Skeletal muscle tissue (tissue), 4 donors: Measurements from ENCODE around the gene VOPP1. TPM values are rescaled to one million over a fixed set of nuclear protein-coding genes. Genes with fewer than 3 reads are reported as not detected.
A peak's percentile ranks its signal among the peaks of the same experiment; 100 is the strongest.
"Not testable (repeated sequence)": the region's sequence is repeated elsewhere in the genome, so short reads cannot be mapped to it uniquely, and the experiment has no call there.

Source experiments
- H3K27ac ChIP-seq: one replicate; pipeline ENCODE4 v1.7.0; 2013; ENCODE audit warnings: mild to moderate bottlenecking, low read depth, low read length, inconsistent platforms
- H3K27me3 ChIP-seq, 3 donors: one replicate each; pipeline ENCODE4 v1.7.0; 2013; ENCODE audit warnings: low read length in 3 of 3; ENCODE audit not compliant: control insufficient read depth in 3 of 3, insufficient read depth in 3 of 3
- H3K36me3 ChIP-seq, 3 donors: one replicate each; pipeline ENCODE4 v1.7.0; 2013; ENCODE audit warnings: low read length in 3 of 3; ENCODE audit not compliant: control insufficient read depth in 3 of 3, insufficient read depth in 3 of 3
- H3K4me1 ChIP-seq, 3 donors: one replicate each; pipeline ENCODE4 v1.7.0; 2013; ENCODE audit warnings: low read length in 3 of 3, mild to moderate bottlenecking in 3 of 3; ENCODE audit not compliant: control insufficient read depth in 3 of 3, insufficient read depth in 3 of 3
- H3K4me3 ChIP-seq, 3 donors: one replicate each; pipeline ENCODE4 v1.7.0; 2013; ENCODE audit warnings: low read length in 3 of 3
- H3K9ac ChIP-seq, 3 donors: one replicate each; pipeline ENCODE4 v1.7.0; 2013; ENCODE audit warnings: low read length in 3 of 3, mild to moderate bottlenecking in 3 of 3, moderate library complexity in 2 of 3, low read depth in 1 of 3
- H3K9me3 ChIP-seq, 3 donors: one replicate each; pipeline ENCODE4 v1.7.0; 2013; ENCODE audit warnings: low read length in 3 of 3; ENCODE audit not compliant: control insufficient read depth in 3 of 3
- total RNA-seq: library from RNA; depleted of rRNA; stranded (reverse); fragments of >200 nt; gene quantifications from one replicate; pipeline ENCODE4 v1.2.3, GENCODE V29; 2014
- donor health status: Osteomylitis.

Gene VOPP1
- total RNA-seq, 1 donor from 2014 or later = 23.5 TPM

GRCh38 chr7:55587687-55588378 lies 15.5 kb upstream of the VOPP1 start:
- Histone ChIP-seq H3K4me3 (no peak overlapping the region), H3K9ac (no peak overlapping the region), H3K27me3 (no peaks in the 10 kb centered on the region), H3K4me1 (peaks cover 2 to 6% (median 2%) of the 10 kb centered on the region in 3 donors), H3K27ac (no peak overlapping the region), H3K36me3 (no peaks in the 10 kb centered on the region), H3K9me3 (no peaks in the 10 kb centered on the region)

- H3K27me3 ChIP-seq, H3K36me3 ChIP-seq, H3K4me1 ChIP-seq, H3K27ac ChIP-seq, H3K4me3 ChIP-seq, H3K9me3 ChIP-seq, H3K9ac ChIP-seq: not testable (repeated sequence)
Observed at GRCh38 chr7:55582656-55583055, 10.4 kb upstream of the VOPP1 start.

- Histone ChIP-seq H3K36me3 (no peaks in the 10 kb centered on the region), H3K9me3 (no peaks in the 10 kb centered on the region), H3K27me3 (no peaks in the 10 kb centered on the region), H3K4me3 (no peak overlapping the region), H3K27ac (no peak overlapping the region), H3K4me1 (peaks cover 23 to 27% (median 25%) of the 10 kb centered on the region in 3 donors), H3K9ac (no peak overlapping the region)
Observed at GRCh38 chr7:55576753-55577152, 4.5 kb upstream of the VOPP1 start.

GRCh38 chr7:55575733-55576132 lies 3.4 kb upstream of the VOPP1 start:
- no peaks in the 10 kb centered on the region for H3K36me3 ChIP-seq
- H3K27me3 ChIP-seq = no peaks in the 10 kb centered on the region
- H3K4me1 ChIP-seq = peaks cover 23 to 27% (median 25%) of the 10 kb centered on the region in 3 donors
- no peaks in the 10 kb centered on the region for H3K9me3 ChIP-seq
- H3K4me3 ChIP-seq = no peak overlapping the region
- H3K9ac ChIP-seq = no peak overlapping the region
- H3K27ac ChIP-seq = no peak overlapping the region

- H3K27me3 ChIP-seq = no peaks in the 10 kb centered on the region
- no peaks in the 10 kb centered on the region for H3K36me3 ChIP-seq
Observed at GRCh38 chr7:55575098-55575497, 2.8 kb upstream of the VOPP1 start.

GRCh38 chr7:55574051-55574717 lies 1.9 kb upstream of the VOPP1 start:
- Histone ChIP-seq H3K27ac (peak overlapping the region; percentile 44), H3K4me3 (peak overlapping the region; percentile 1 to 36 (median 26)), H3K4me1 (peaks cover 34 to 36% (median 36%) of the 10 kb centered on the region in 3 donors), H3K9ac (peak overlapping the region in 2 of 3 donors; percentile 2 to 17), H3K9me3 (no peaks in the 10 kb centered on the region), H3K36me3 (no peaks in the 10 kb centered on the region), H3K27me3 (no peaks in the 10 kb centered on the region)

More at GRCh38 chr7:55575098-55575497, 2.8 kb upstream of the VOPP1 start:
- Histone ChIP-seq H3K9ac (peak overlapping the region in 1 of 3 donors; percentile 3), H3K27ac (no peak overlapping the region), H3K9me3 (no peaks in the 10 kb centered on the region), H3K4me3 (no peak overlapping the region), H3K4me1 (peaks cover 26 to 29% (median 27%) of the 10 kb centered on the region in 3 donors)

- Histone ChIP-seq H3K27ac (peak overlapping the region; percentile 91), H3K4me3 (peak overlapping the region; percentile 81 to 87 (median 87)), H3K27me3 (no peaks in the 10 kb centered on the region), H3K9me3 (no peaks in the 10 kb centered on the region), H3K4me1 (peaks cover 39 to 42% (median 42%) of the 10 kb centered on the region in 3 donors), H3K9ac (peak overlapping the region; percentile 88 to 92 (median 89)), H3K36me3 (no peaks in the 10 kb centered on the region)
Observed at GRCh38 chr7:55573234-55573900, 1.1 kb upstream of the VOPP1 start.

GRCh38 chr7:55571511-55572377 lies 558 bp downstream of the VOPP1 start:
- Histone ChIP-seq H3K4me1 (peaks cover 45 to 51% (median 48%) of the 10 kb centered on the region in 3 donors), H3K36me3 (no peaks in the 10 kb centered on the region), H3K27ac (peak overlapping the region; percentile 79), H3K4me3 (peak overlapping the region; percentile 64 to 81 (median 80)), H3K27me3 (no peaks in the 10 kb centered on the region), H3K9ac (peak overlapping the region; percentile 83 to 87 (median 85)), H3K9me3 (no peaks in the 10 kb centered on the region)

- Histone ChIP-seq H3K9me3 (no peaks in the 10 kb centered on the region), H3K36me3 (no peaks in the 10 kb centered on the region), H3K4me1 (peaks cover 46 to 54% (median 50%) of the 10 kb centered on the region in 3 donors), H3K27me3 (no peaks in the 10 kb centered on the region), H3K4me3 (peak overlapping the region; percentile 64 to 81 (median 80)), H3K27ac (peak overlapping the region; percentile 79), H3K9ac (peak overlapping the region; percentile 83 to 87 (median 85))
Observed at GRCh38 chr7:55570939-55571338, 1.4 kb downstream of the VOPP1 start.
